ENCODE results near the gene NMNAT2.

DNA sequence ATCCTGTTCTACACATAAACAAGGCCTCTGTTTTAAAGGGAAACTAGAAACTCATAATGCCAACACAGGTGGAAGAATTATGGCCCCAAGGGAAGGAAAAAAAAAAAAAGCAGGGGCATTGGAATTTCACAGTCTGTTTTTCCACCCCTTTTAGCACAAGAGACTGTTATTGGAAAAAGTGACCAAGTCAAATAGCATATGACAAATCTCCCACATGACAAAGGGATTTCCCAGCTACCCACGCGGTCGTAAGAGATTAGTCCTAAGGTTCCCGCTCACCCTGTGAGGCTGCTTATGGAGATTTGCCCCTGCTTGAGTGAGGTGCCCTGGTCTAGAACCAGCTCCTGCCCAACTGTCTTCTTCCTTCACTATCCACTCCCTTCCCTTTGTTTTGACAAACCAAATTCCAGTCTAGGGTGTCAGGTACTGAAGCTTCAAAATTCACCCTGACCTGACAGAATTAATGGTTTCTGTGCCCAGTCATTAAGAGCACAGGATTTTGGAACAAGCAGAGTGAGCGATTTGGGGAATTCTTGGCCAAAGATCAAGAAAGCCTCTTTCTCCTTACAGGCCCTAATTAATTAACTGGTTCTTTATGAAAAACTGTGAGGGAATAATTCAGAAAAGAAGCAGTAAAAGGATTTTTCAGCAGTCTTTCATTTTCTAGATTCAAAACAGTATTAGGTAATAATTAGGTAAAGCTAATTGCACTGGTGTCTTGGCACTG, 107.3 kb downstream of the NMNAT2 start:
- TF ChIP-seq, protein P1, sequence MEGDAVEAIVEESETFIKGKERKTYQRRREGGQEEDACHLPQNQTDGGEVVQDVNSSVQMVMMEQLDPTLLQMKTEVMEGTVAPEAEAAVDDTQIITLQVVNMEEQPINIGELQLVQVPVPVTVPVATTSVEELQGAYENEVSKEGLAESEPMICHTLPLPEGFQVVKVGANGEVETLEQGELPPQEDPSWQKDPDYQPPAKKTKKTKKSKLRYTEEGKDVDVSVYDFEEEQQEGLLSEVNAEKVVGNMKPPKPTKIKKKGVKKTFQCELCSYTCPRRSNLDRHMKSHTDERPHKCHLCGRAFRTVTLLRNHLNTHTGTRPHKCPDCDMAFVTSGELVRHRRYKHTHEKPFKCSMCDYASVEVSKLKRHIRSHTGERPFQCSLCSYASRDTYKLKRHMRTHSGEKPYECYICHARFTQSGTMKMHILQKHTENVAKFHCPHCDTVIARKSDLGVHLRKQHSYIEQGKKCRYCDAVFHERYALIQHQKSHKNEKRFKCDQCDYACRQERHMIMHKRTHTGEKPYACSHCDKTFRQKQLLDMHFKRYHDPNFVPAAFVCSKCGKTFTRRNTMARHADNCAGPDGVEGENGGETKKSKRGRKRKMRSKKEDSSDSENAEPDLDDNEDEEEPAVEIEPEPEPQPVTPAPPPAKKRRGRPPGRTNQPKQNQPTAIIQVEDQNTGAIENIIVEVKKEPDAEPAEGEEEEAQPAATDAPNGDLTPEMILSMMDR (IDR thresholded peaks at IDR 0.05): no peak
- no peak for TF ChIP-seq POLR2A (IDR thresholded peaks at IDR 0.05)

Data from Peyer's patch (tissue), 4 donors.